ENCODE results near the gene TP63.

The TP63 gene

GRCh38 chr3:189936201-189936945 is 305.2 kb downstream of the TP63 start:
- no peak for DNase-seq (ENCODE audit: low spot score)

GRCh38 chr3:189937302-189938127 is 306.3 kb downstream of the TP63 start:
- DNase-seq (ENCODE audit: low spot score) = no peak

- DNase-seq (ENCODE audit: low spot score) = no peak
Observed at GRCh38 chr3:189941125-189941524, 309.9 kb downstream of the TP63 start.

GRCh38 chr3:189941679-189942078 is 310.5 kb downstream of the TP63 start:
- DNase-seq (ENCODE audit: low spot score) = no peak

GRCh38 chr3:189942948-189943347 is 311.8 kb downstream of the TP63 start:
- no peak for DNase-seq (ENCODE audit: low spot score)

GRCh38 chr3:189944285-189945145 is 313.3 kb downstream of the TP63 start:
- no peak for DNase-seq (ENCODE audit: low spot score)

- no peak for DNase-seq (ENCODE audit: low spot score)
Observed at GRCh38 chr3:189945935-189946709, 314.9 kb downstream of the TP63 start.

Data from CD4-positive, alpha-beta T cell treated with Interleukin-6 at 100 ng/mL for 8 hours (primary cell).